Nephron (organoid): Measurements from ENCODE around the gene IKBKG.
A peak's percentile ranks its signal among the peaks of the same experiment; 100 is the strongest.
"Not testable (repeated sequence)": the region's sequence is repeated elsewhere in the genome, so short reads cannot be mapped to it uniquely, and the experiment has no call there.

Source experiments
- H3K27ac Mint-ChIP-seq, 3 experiments: 2 replicates each; pipeline ENCODE4 v1.8.0; 2020; ENCODE audit warnings: mixed read lengths in 3 of 3, mild to moderate bottlenecking in 2 of 3, moderate library complexity in 1 of 3
- H3K27me3 Mint-ChIP-seq: 2 replicates; pipeline ENCODE4 v1.8.0; 2021; ENCODE audit warnings: low read depth, mild to moderate bottlenecking, moderate library complexity, mixed read lengths
- H3K36me3 Mint-ChIP-seq: 2 replicates; pipeline ENCODE4 v1.8.0; 2020; ENCODE audit warnings: low read depth, mixed read lengths
- H3K4me1 Mint-ChIP-seq: 2 replicates; pipeline ENCODE4 v1.8.0; 2020; ENCODE audit warnings: mixed read lengths
- H3K4me3 Mint-ChIP-seq, 3 experiments: 2 replicates each; pipeline ENCODE4 v1.8.0; 2020; ENCODE audit warnings: mild to moderate bottlenecking in 3 of 3, mixed read lengths in 3 of 3, moderate library complexity in 2 of 3
- H3K9me3 Mint-ChIP-seq: 2 replicates; pipeline ENCODE4 v1.8.0; 2020; ENCODE audit warnings: mixed read lengths
- CTCF ChIP-seq, 3 experiments: fragments of 200-600 bp; sonication (generic); IDR thresholded peaks; one replicate each; pipeline ENCODE4 v1.5.0; 2021; ENCODE audit warnings: antibody characterized with exemption in 3 of 3; ENCODE audit not compliant: unreplicated experiment in 3 of 3

Gene IKBKG

GRCh38 chrX:154531626-154532025, 15.8 kb upstream of the IKBKG start:
- H3K4me1 Mint-ChIP-seq: peaks cover 11% of the 10 kb centered on the region
- H3K27ac Mint-ChIP-seq: no peak overlapping the region
- H3K36me3 Mint-ChIP-seq: peaks cover 3% of the 10 kb centered on the region
- no peaks in the 10 kb centered on the region for H3K27me3 Mint-ChIP-seq
- TF ChIP-seq CTCF (IDR thresholded peaks at IDR 0.05; ENCODE audit: unreplicated experiment in 3 of 3): no peak
- H3K4me3 Mint-ChIP-seq: no peak overlapping the region
- no peaks in the 10 kb centered on the region for H3K9me3 Mint-ChIP-seq

GRCh38 chrX:154532690-154533089, 14.7 kb upstream of the IKBKG start:
- Mint-ChIP-seq H3K9me3 (no peaks in the 10 kb centered on the region), H3K27me3 (no peaks in the 10 kb centered on the region), H3K27ac (no peak overlapping the region), H3K36me3 (peaks cover 3% of the 10 kb centered on the region), H3K4me3 (no peak overlapping the region), H3K4me1 (no peaks in the 10 kb centered on the region)
- TF ChIP-seq CTCF (IDR thresholded peaks at IDR 0.05; ENCODE audit: unreplicated experiment in 3 of 3): no peak

- Mint-ChIP-seq H3K9me3 (peaks cover 5% of the 10 kb centered on the region), H3K4me3 (no peak overlapping the region), H3K27me3 (no peaks in the 10 kb centered on the region), H3K36me3 (peaks cover 14% of the 10 kb centered on the region), H3K27ac (no peak overlapping the region), H3K4me1 (no peaks in the 10 kb centered on the region)
- TF ChIP-seq CTCF (IDR thresholded peaks at IDR 0.05; ENCODE audit: unreplicated experiment in 3 of 3): peak; percentile 84 to 92 (median 88)
These were observed 12.7 kb upstream of the IKBKG start for GRCh38 chrX:154534526-154535322.

GRCh38 chrX:154535892-154536291, 11.5 kb upstream of the IKBKG start:
- peaks cover 14% of the 10 kb centered on the region for H3K36me3 Mint-ChIP-seq
- no peak overlapping the region for H3K4me3 Mint-ChIP-seq
- H3K27ac Mint-ChIP-seq: no peak overlapping the region
- H3K27me3 Mint-ChIP-seq: no peaks in the 10 kb centered on the region
- no peaks in the 10 kb centered on the region for H3K4me1 Mint-ChIP-seq
- TF ChIP-seq CTCF (IDR thresholded peaks at IDR 0.05; ENCODE audit: unreplicated experiment in 3 of 3): no peak
- peaks cover 5% of the 10 kb centered on the region for H3K9me3 Mint-ChIP-seq

- Mint-ChIP-seq H3K27me3 (no peaks in the 10 kb centered on the region), H3K36me3 (peaks cover 17% of the 10 kb centered on the region)
These were observed 8.3 kb upstream of the IKBKG start for GRCh38 chrX:154539077-154539476.

GRCh38 chrX:154540365-154540764, 7.1 kb upstream of the IKBKG start:
- H3K4me3 Mint-ChIP-seq, H3K27me3 Mint-ChIP-seq, H3K27ac Mint-ChIP-seq, H3K4me1 Mint-ChIP-seq, H3K9me3 Mint-ChIP-seq: not testable (repeated sequence)
- peaks cover 21% of the 10 kb centered on the region for H3K36me3 Mint-ChIP-seq

More at GRCh38 chrX:154539077-154539476, 8.3 kb upstream of the IKBKG start:
- H3K4me3 Mint-ChIP-seq: no peak overlapping the region
- TF ChIP-seq CTCF (IDR thresholded peaks at IDR 0.05; ENCODE audit: unreplicated experiment in 3 of 3): no peak
- H3K4me1 Mint-ChIP-seq: no peaks in the 10 kb centered on the region
- H3K9me3 Mint-ChIP-seq: peaks cover 5% of the 10 kb centered on the region
- H3K27ac Mint-ChIP-seq: no peak overlapping the region
